GM23248 (cell line): Measurements from ENCODE around the gene ICE2. TPM values are rescaled to one million over a fixed set of nuclear protein-coding genes. Genes with fewer than 3 reads are reported as not detected.

ENCODE experiments used
- DNase-seq: peaks from one replicate; pipeline ENCODE4 v3.0.0-alpha.2; 2015
- H2AFZ ChIP-seq: fragments of 200-600 bp; sonication (generic); 2 replicates; pipeline ENCODE4 v1.6.1; 2016; ENCODE audit warnings: antibody characterized with exemption
- H3F3A ChIP-seq: fragments of 200-600 bp; sonication (generic); 2 replicates; pipeline ENCODE4 v1.6.1; 2016; ENCODE audit warnings: mild to moderate bottlenecking, antibody characterized with exemption, mixed run types; ENCODE audit not compliant: insufficient read depth
- H3K27ac ChIP-seq: fragments of 200-600 bp; sonication (generic); 2 replicates; pipeline ENCODE4 v1.5.1; 2016; ENCODE audit warnings: mild to moderate bottlenecking
- H3K27me3 ChIP-seq: fragments of 200-600 bp; sonication (generic); replicated peaks from 2 replicates; pipeline ENCODE4 v1.6.1; 2016; ENCODE audit warnings: mild to moderate bottlenecking; ENCODE audit not compliant: insufficient read depth
- H3K36me3 ChIP-seq: fragments of 200-600 bp; sonication (generic); 2 replicates; pipeline ENCODE4 v1.6.1; 2016; ENCODE audit warnings: low read depth, mild to moderate bottlenecking
- H3K4me1 ChIP-seq: fragments of 200-600 bp; sonication (generic); 2 replicates; pipeline ENCODE4 v1.6.1; 2016; ENCODE audit warnings: mild to moderate bottlenecking; ENCODE audit not compliant: insufficient read depth
- H3K4me2 ChIP-seq: fragments of 200-600 bp; sonication (generic); one replicate; pipeline ENCODE4 v1.6.1; 2016; ENCODE audit warnings: mild to moderate bottlenecking; ENCODE audit not compliant: unreplicated experiment
- H3K4me3 ChIP-seq: fragments of 200-600 bp; sonication (generic); 2 replicates; pipeline ENCODE4 v1.5.1; 2016; ENCODE audit warnings: mild to moderate bottlenecking
- H3K79me2 ChIP-seq: fragments of 200-600 bp; sonication (generic); 2 replicates; pipeline ENCODE4 v1.6.1; 2016; ENCODE audit warnings: mild to moderate bottlenecking; ENCODE audit not compliant: insufficient read depth
- H3K9ac ChIP-seq: fragments of 200-600 bp; sonication (generic); 2 replicates; pipeline ENCODE4 v1.6.1; 2016; ENCODE audit warnings: mild to moderate bottlenecking
- H3K9me2 ChIP-seq: fragments of 200-600 bp; sonication (generic); 2 replicates; pipeline ENCODE4 v1.6.1; 2016; ENCODE audit warnings: mixed run types, mild to moderate bottlenecking, moderate library complexity; ENCODE audit not compliant: insufficient read depth
- H3K9me3 ChIP-seq: fragments of 200-600 bp; sonication (generic); one replicate; pipeline ENCODE4 v1.6.1; 2017; ENCODE audit warnings: low read depth
- H4K20me1 ChIP-seq: fragments of 200-600 bp; sonication (generic); 2 replicates; pipeline ENCODE4 v1.6.0; 2016; ENCODE audit not compliant: insufficient read depth
- EZH2 ChIP-seq: fragments of 200-600 bp; sonication (generic); IDR thresholded peaks from 2 replicates; pipeline ENCODE4 v1.6.1; 2018; ENCODE audit warnings: antibody characterized with exemption, mild to moderate bottlenecking; ENCODE audit not compliant: insufficient read depth, poor library complexity, severe bottlenecking
- EZH2phosphoT487 ChIP-seq: fragments of 200-600 bp; sonication (generic); IDR thresholded peaks from 2 replicates; pipeline ENCODE4 v1.6.1; 2018; ENCODE audit warnings: antibody characterized with exemption, moderate library complexity, mild to moderate bottlenecking, low read depth; ENCODE audit not compliant: insufficient read depth
- WGBS, 2 experiments: methylation state at CpG; one replicate each; pipeline ENCODE4 v1.1.6; 2015 to 2017; ENCODE audit warnings: low lambda C conversion rate in 2 of 2, low coverage in 1 of 2; ENCODE audit errors: missing lambda C conversion rate in 2 of 2; 5-methylcytosine and 5-hydroxymethylcytosine counted together
- in situ Hi-C: fragments of 300-500 bp; cut with MboI; formaldehyde crosslinking; loops from 2 replicates; pipeline ENCODE4 v1.15.0; 2020
- polyA plus RNA-seq: library from polyadenylated mRNA; unstranded; fragments of >200 nt; fragmentation: Nextera tagmentation; extraction: Ambion mirVana; gene quantifications from 2 replicates; pipeline ENCODE4 v1.2.1, GENCODE V29; 2016
- total RNA-seq: library from RNA; depleted of rRNA; stranded (reverse); fragments of >200 nt; shearing (Covaris generic); gene quantifications from 2 replicates; pipeline ENCODE4 v1.2.3, GENCODE V29; 2014

Gene ICE2
- total and polyA plus RNA-seq, 2 experiments from 2014 or later = 21.6 to 25.5 TPM

GRCh38 chr15:60469893-60470641 lies 8.9 kb downstream of the ICE2 start:
- TF ChIP-seq EZH2phosphoT487 (no peak), EZH2 (no peak)
- Histone ChIP-seq H3K27ac (no peak overlapping the region), H3K4me1 (peaks cover 10% of the 10 kb centered on the region), H3K27me3 (no peaks in the 10 kb centered on the region), H3K4me2 (no peak overlapping the region), H3K9me3 (no peaks in the 10 kb centered on the region), H3K9ac (no peak overlapping the region), H3K9me2 (no peaks in the 10 kb centered on the region), H2AFZ (no peak overlapping the region), H3K36me3 (peaks cover 37% of the 10 kb centered on the region), H4K20me1 (no peaks in the 10 kb centered on the region), H3K79me2 (peaks cover 54% of the 10 kb centered on the region), H3F3A (no peaks in the 10 kb centered on the region), H3K4me3 (no peak overlapping the region)
- DNase-seq = peak; percentile 35
- in situ Hi-C loops = no loop called here

DNA sequence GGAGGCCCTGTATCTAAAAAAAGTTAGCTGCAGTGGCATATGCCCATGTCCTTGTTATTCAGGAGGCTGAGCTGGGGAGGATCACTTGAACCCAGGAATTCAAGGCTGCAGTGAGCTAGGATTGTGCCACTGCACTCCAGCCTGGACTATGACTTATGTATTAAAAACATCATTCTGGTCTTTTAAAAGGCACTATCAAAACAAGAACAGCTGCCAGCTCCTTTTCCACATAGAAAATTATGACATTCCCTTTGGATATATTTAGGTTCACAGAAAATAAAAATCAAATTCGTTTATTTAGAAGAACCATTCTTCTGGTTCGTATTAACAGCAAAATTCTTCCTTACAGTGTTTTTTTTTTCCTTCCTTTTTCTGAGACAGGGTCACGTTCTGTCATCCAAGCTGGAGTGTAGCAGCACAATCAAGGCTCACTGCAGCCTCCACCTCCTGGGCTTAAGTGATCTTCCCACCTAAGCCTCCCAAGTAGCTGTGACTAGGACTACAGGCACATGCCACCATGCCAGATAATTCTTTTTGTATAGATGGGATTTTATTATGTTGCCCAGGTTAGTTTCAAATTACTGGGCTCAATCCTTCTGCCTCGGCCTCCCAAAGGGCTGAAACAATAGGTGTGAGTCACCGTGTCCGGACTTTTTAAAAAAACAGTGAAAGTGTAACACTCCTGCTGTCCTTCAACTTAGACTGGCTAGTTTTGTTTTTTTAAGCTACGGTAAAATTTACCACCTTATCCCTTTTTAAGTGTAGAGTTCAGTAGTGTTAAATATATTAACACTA lies 13.9 kb downstream of the ICE2 start:
- in situ Hi-C loops = no loop called here
- Histone ChIP-seq H3K9me3 (no peaks in the 10 kb centered on the region), H3F3A (no peaks in the 10 kb centered on the region), H3K4me3 (no peak overlapping the region), H3K9me2 (no peaks in the 10 kb centered on the region), H3K79me2 (peaks cover 14% of the 10 kb centered on the region), H3K27me3 (no peaks in the 10 kb centered on the region), H3K4me2 (no peak overlapping the region), H4K20me1 (no peaks in the 10 kb centered on the region), H3K4me1 (peaks cover 13% of the 10 kb centered on the region), H3K27ac (no peak overlapping the region), H2AFZ (no peak overlapping the region), H3K9ac (no peak overlapping the region), H3K36me3 (peaks cover 38% of the 10 kb centered on the region)
- no peak for DNase-seq
- TF ChIP-seq EZH2phosphoT487 = no peak
- no peak for TF ChIP-seq EZH2
- 96 to 97% methylated on average over 7 of the region's 7 CpGs for WGBS, 2 experiments

- in situ Hi-C loops = no loop called here
- H3K4me3 ChIP-seq = no peak overlapping the region
- H3F3A ChIP-seq = no peaks in the 10 kb centered on the region
- no peak overlapping the region for H3K4me2 ChIP-seq
- peak overlapping the region; percentile 16; the same call in 1 of the 2 replicates for H2AFZ ChIP-seq
- no peaks in the 10 kb centered on the region for H3K9me2 ChIP-seq
- no peaks in the 10 kb centered on the region for H3K27me3 ChIP-seq
- peaks cover 13% of the 10 kb centered on the region for H3K4me1 ChIP-seq
- H4K20me1 ChIP-seq = no peaks in the 10 kb centered on the region
- no peaks in the 10 kb centered on the region; the same call in 1 of the 2 replicates for H3K79me2 ChIP-seq
- TF ChIP-seq EZH2phosphoT487 = no peak
- TF ChIP-seq EZH2 = no peak
- H3K9me3 ChIP-seq = no peaks in the 10 kb centered on the region
- no peak overlapping the region; the same call in 1 of the 2 replicates for H3K27ac ChIP-seq
- DNase-seq = peak; percentile 39
- no peak overlapping the region for H3K9ac ChIP-seq
- peaks cover 29% of the 10 kb centered on the region for H3K36me3 ChIP-seq
These were observed 16.9 kb downstream of the ICE2 start for GRCh38 chr15:60462027-60462426.

- Histone ChIP-seq H3K4me1 (peaks cover 13% of the 10 kb centered on the region), H3K27ac (no peak overlapping the region), H3F3A (no peaks in the 10 kb centered on the region), H2AFZ (no peak overlapping the region), H3K36me3 (peaks cover 18% of the 10 kb centered on the region), H3K79me2 (no peaks in the 10 kb centered on the region; the same call in 1 of the 2 replicates), H3K9me3 (no peaks in the 10 kb centered on the region), H4K20me1 (no peaks in the 10 kb centered on the region), H3K9ac (no peak overlapping the region), H3K27me3 (no peaks in the 10 kb centered on the region), H3K9me2 (no peaks in the 10 kb centered on the region), H3K4me3 (no peak overlapping the region), H3K4me2 (no peak overlapping the region)
- in situ Hi-C loops = no loop called here
- WGBS, 2 experiments = 78 to 79% methylated on average over 4 of the region's 4 CpGs
- peak; percentile 46 for DNase-seq
- TF ChIP-seq EZH2phosphoT487 (no peak), EZH2 (no peak)
These were observed 18.0 kb downstream of the ICE2 start for GRCh38 chr15:60460931-60461330.
